GM18511 (cell line): ENCODE results near the gene ARL8A.

ENCODE experiments used
- ATAC-seq: cut with Tn5 transposase; IDR thresholded peaks from one replicate; pipeline ENCODE4 v1.9.1; 2021; ENCODE audit warnings: mild to moderate bottlenecking, moderate library complexity; ENCODE audit not compliant: unreplicated experiment

The ARL8A gene

GRCh38 chr1:202084791-202085681 is 59.5 kb downstream of the ARL8A start:
- no peak for ATAC-seq
